IPS-20b (cell line): ENCODE data around the gene ARCN1.

Experiments used
- H3K27ac ChIP-seq: one replicate; pipeline ENCODE4 v1.5.1; 2013; ENCODE audit warnings: low read length
- H3K27me3 ChIP-seq: 2 replicates; pipeline ENCODE4 v1.6.1; 2013; ENCODE audit warnings: mild to moderate bottlenecking, low read length, inconsistent platforms; ENCODE audit not compliant: insufficient read depth
- H3K36me3 ChIP-seq: 2 replicates; pipeline ENCODE4 v1.6.1; 2013; ENCODE audit warnings: low read depth, mild to moderate bottlenecking, inconsistent platforms, low read length, moderate library complexity; ENCODE audit not compliant: insufficient read depth
- H3K4me1 ChIP-seq: 2 replicates; pipeline ENCODE4 v1.6.1; 2013; ENCODE audit warnings: mild to moderate bottlenecking, control low read depth, inconsistent platforms, low read length, moderate library complexity; ENCODE audit not compliant: insufficient read depth
- H3K4me3 ChIP-seq: 2 replicates; pipeline ENCODE4 v1.5.1; 2013; ENCODE audit warnings: mild to moderate bottlenecking, low read length, inconsistent platforms
- H3K9ac ChIP-seq: 2 replicates; pipeline ENCODE4 v1.6.1; 2013; ENCODE audit warnings: low read depth, mild to moderate bottlenecking, inconsistent platforms, low read length, moderate library complexity
- H3K9me3 ChIP-seq: 2 replicates; pipeline ENCODE4 v1.6.1; 2013; ENCODE audit warnings: mild to moderate bottlenecking, low read depth, low read length, inconsistent platforms; ENCODE audit not compliant: insufficient read depth

ARCN1 gene

DNA sequence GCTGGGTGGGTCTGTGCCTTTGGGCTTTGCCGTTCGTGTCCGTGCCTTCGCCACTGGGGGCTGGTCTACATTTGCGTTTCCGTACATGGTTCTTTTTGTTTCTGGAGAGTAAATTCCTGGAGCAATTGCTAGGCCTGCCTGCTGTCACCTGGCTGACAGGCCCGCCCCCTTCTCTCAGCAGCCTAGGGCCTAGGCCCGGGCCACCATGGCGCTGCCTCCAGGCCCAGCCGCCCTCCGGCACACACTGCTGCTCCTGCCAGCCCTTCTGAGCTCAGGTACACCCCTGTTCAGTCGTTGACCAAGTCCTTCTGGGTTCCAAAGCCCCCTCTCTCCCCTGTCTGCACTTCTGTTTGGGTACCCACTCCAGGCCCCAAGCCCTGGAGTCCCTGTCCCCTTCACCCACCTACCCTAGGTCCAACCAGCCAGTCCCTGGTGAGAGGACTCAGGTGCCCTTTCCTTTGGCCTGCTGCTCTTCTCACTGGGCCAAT lies 40.6 kb upstream of the ARCN1 start:
- Histone ChIP-seq H3K27me3 (peaks cover 11% of the 10 kb centered on the region; the same call in 1 of the 2 replicates), H3K9me3 (no peaks in the 10 kb centered on the region), H3K27ac (no peak overlapping the region), H3K4me1 (peaks cover 8% of the 10 kb centered on the region), H3K4me3 (peak overlapping the region; percentile 98), H3K9ac (peak overlapping the region; percentile 81; the same call in 1 of the 2 replicates), H3K36me3 (no peaks in the 10 kb centered on the region)

DNA sequence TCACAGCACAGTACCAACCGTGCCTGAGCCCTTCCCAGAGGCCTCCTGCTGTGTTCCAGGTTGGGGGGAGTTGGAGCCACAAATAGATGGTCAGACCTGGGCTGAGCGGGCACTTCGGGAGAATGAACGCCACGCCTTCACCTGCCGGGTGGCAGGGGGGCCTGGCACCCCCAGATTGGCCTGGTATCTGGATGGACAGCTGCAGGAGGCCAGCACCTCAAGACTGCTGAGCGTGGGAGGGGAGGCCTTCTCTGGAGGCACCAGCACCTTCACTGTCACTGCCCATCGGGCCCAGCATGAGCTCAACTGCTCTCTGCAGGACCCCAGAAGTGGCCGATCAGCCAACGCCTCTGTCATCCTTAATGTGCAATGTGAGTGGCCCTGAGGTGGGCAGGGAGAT lies 40.1 kb upstream of the ARCN1 start:
- Histone ChIP-seq H3K4me3 (peak overlapping the region; percentile 98), H3K36me3 (no peaks in the 10 kb centered on the region), H3K9ac (no peak overlapping the region), H3K9me3 (no peaks in the 10 kb centered on the region), H3K4me1 (peaks cover 8% of the 10 kb centered on the region), H3K27me3 (peaks cover 11% of the 10 kb centered on the region; the same call in 1 of the 2 replicates), H3K27ac (no peak overlapping the region)

DNA sequence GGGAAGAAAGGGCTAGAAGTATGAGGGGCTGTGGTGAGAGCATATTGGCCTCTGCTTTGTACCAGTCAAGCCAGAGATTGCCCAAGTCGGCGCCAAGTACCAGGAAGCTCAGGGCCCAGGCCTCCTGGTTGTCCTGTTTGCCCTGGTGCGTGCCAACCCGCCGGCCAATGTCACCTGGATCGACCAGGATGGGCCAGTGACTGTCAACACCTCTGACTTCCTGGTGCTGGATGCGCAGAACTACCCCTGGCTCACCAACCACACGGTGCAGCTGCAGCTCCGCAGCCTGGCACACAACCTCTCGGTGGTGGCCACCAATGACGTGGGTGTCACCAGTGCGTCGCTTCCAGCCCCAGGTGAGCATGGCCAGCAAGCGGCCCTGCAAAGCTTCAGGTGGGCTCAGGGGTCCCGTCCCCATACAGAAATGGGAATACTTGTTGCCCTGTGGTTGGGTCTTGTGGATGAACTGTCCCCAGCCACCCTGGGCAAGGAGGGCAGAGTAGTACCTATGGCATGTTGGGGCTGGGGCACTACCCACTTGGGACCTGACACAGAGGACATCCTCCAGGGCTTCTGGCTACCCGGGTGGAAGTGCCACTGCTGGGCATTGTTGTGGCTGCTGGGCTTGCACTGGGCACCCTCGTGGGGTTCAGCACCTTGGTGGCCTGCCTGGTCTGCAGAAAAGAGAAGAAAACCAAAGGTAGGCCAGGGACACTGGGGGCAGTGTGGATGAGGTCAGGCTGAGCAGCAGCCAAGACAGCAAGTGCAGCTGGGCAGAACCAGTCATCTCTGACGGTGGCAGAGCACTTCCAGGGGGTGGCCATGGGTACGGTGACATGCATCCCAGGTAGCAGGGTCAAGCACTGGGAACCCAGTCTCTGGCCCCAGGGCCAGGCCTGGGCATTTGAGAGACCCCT lies 39.1 kb upstream of the ARCN1 start:
- no peak overlapping the region for H3K27ac ChIP-seq

DNA sequence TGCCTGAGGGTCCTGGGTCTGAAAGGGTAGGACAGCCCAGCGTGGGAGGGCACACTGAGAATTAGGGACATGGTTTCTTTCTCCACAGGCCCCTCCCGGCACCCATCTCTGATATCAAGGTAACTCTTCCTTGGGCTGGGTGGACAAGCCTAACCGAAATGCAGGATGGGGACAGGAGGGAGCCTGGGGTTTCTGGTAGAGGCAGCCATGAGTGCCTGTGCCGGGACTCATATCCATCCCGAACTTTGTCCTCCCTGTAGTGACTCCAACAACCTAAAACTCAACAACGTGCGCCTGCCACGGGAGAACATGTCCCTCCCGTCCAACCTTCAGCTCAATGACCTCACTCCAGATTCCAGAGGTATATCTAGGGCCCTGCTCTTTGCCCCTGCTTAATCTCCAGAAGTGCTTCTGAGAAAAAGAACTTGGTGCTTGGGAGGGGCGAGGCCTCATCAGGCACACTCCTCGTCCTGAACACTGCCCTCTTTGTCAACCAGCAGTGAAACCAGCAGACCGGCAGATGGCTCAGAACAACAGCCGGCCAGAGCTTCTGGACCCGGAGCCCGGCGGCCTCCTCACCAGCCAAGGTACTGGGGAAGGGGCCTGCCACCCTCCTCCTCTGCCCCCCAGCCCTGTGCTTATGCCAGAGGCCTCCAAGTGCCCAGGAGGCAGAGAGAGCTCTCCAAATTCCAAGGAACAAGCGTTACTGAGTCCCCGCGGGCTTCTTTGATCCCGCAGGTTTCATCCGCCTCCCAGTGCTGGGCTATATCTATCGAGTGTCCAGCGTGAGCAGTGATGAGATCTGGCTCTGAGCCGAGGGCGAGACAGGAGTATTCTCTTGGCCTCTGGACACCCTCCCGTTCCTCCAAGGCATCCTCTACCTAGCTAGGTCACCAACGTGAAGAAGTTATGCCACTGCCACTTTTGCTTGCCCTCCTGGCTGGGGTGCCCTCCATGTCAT lies 38.2 kb upstream of the ARCN1 start:
- no peaks in the 10 kb centered on the region for H3K9me3 ChIP-seq

More for the DNA sequence above, 39.1 kb upstream of the ARCN1 start:
- Histone ChIP-seq H3K4me1 (peaks cover 8% of the 10 kb centered on the region), H3K9ac (no peak overlapping the region), H3K27me3 (peaks cover 11% of the 10 kb centered on the region; the same call in 1 of the 2 replicates), H3K4me3 (no peak overlapping the region), H3K9me3 (no peaks in the 10 kb centered on the region), H3K36me3 (no peaks in the 10 kb centered on the region)

DNA sequence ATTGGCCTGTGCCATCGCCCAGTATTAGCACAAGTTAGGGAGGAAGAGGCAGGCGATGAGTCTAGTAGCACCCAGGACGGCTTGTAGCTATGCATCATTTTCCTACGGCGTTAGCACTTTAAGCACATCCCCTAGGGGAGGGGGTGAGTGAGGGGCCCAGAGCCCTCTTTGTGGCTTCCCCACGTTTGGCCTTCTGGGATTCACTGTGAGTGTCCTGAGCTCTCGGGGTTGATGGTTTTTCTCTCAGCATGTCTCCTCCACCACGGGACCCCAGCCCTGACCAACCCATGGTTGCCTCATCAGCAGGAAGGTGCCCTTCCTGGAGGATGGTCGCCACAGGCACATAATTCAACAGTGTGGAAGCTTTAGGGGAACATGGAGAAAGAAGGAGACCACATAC lies 36.9 kb upstream of the ARCN1 start:
- no peak overlapping the region for H3K9ac ChIP-seq
- no peaks in the 10 kb centered on the region for H3K9me3 ChIP-seq
- H3K4me1 ChIP-seq = no peaks in the 10 kb centered on the region
- no peak overlapping the region for H3K4me3 ChIP-seq
- no peaks in the 10 kb centered on the region for H3K36me3 ChIP-seq
- no peak overlapping the region for H3K27ac ChIP-seq
- no peaks in the 10 kb centered on the region for H3K27me3 ChIP-seq

More for the DNA sequence above, 38.2 kb upstream of the ARCN1 start:
- Histone ChIP-seq H3K4me1 (peaks cover 8% of the 10 kb centered on the region), H3K9ac (no peak overlapping the region), H3K27me3 (peaks cover 11% of the 10 kb centered on the region; the same call in 1 of the 2 replicates), H3K27ac (no peak overlapping the region), H3K4me3 (no peak overlapping the region), H3K36me3 (no peaks in the 10 kb centered on the region)

DNA sequence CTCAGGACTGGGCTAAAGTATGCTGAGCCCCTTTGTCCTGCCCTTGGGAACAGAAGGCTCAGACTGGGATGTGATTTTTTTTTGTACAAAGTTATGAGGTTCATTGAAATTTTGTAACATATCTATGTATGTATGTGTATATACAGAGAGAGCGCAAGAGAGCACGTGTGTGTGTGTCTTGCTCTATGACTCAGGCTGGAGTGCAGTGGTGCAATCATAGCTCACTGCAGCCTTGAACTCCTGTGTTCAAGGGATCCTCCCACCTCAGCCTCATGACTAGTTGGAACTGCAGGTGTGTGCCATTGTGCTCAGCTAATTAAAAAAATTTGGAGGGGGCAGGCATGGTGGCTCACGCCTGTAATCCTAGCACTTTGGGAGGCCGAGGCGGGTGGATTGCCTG lies 35.5 kb upstream of the ARCN1 start:
- Histone ChIP-seq H3K27me3 (no peaks in the 10 kb centered on the region), H3K9me3 (no peaks in the 10 kb centered on the region), H3K4me1 (no peaks in the 10 kb centered on the region), H3K36me3 (no peaks in the 10 kb centered on the region), H3K27ac (no peak overlapping the region), H3K9ac (no peak overlapping the region), H3K4me3 (no peak overlapping the region)

DNA sequence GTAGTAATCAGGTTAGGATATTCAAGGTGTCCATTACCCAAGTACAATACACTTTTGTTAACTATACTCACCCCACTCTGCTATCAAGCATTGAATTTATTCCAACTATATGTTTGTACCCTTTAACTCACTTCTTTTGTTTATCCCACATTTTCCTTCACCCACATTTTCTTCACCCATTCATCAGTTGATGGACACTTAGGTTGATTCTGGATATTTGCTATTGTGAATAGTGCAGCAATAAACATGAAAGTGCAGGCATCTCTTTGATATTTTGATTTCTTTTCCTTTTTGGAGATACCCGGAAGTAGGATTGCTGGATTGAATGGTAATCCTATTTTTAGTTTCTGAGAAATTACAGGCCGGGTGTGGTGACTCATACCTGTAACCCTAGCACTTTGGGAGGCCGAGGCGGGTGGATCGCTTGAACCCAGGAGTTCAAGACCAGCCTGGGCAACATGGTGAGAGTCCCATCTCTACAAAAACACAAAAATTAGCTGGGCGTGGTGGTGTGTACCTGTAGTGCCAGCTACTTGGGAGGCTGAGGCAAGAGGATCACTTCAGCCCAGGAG lies 34.7 kb upstream of the ARCN1 start:
- no peak overlapping the region for H3K4me3 ChIP-seq
- no peak overlapping the region for H3K27ac ChIP-seq
- H3K27me3 ChIP-seq = no peaks in the 10 kb centered on the region
- H3K9me3 ChIP-seq = no peaks in the 10 kb centered on the region
- H3K36me3 ChIP-seq = no peaks in the 10 kb centered on the region
- H3K4me1 ChIP-seq = no peaks in the 10 kb centered on the region
- H3K9ac ChIP-seq = no peak overlapping the region

DNA sequence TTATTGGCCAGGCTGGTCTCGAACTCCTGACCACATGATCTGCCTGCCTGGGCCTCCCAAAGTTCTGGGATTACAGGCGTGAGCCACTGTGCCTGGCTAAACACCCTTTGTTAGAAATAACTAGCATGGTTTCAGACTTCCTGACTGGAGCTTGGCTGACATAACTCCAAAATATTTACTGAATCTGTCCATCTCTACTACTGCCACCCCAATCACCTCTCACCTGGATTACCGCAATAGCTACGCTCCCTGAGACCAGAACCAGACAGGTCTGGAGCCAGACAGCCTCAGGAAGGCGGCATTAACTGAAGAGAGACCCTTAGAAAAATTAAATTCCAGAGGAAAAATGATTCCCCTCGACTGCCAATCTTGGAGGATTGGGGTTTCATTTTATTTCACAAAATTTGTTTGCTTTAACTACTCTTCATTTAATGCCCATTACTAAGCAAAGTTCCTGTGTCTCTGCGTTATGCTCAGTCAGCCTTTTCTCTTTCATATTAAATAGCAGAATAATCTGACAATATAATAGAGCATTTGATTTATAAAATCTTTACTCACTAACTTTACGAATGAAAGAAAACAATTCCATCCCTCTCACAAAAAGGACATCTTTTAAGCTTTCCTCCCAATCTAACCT lies 28.1 kb upstream of the ARCN1 start:
- no peaks in the 10 kb centered on the region for H3K4me1 ChIP-seq
- no peak overlapping the region for H3K27ac ChIP-seq
- H3K9ac ChIP-seq = no peak overlapping the region
- H3K9me3 ChIP-seq = no peaks in the 10 kb centered on the region
- no peak overlapping the region for H3K4me3 ChIP-seq
- H3K27me3 ChIP-seq = no peaks in the 10 kb centered on the region
- H3K36me3 ChIP-seq = no peaks in the 10 kb centered on the region

DNA sequence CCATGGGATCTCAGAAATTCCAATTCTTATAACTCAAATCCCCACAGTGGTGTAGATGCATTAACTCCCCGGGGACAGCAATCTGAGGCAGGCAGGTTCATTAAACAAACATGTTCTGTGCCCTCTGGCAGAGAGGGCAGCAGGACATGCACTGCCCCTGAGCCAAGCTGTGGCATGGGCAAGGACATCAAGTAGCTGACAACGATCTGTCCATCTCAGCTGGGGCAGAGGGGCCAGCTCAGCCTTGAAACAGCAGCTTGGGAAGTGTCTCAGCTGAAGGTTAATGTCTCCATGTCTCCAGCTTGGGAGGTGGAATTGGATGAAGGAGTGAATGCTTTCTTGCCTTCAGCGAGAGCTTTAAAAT lies 27.6 kb upstream of the ARCN1 start:
- H3K9ac ChIP-seq = no peak overlapping the region
- H3K27ac ChIP-seq = no peak overlapping the region
- no peaks in the 10 kb centered on the region for H3K36me3 ChIP-seq
- no peaks in the 10 kb centered on the region for H3K27me3 ChIP-seq
- H3K4me1 ChIP-seq = no peaks in the 10 kb centered on the region
- H3K9me3 ChIP-seq = no peaks in the 10 kb centered on the region
- no peak overlapping the region for H3K4me3 ChIP-seq

DNA sequence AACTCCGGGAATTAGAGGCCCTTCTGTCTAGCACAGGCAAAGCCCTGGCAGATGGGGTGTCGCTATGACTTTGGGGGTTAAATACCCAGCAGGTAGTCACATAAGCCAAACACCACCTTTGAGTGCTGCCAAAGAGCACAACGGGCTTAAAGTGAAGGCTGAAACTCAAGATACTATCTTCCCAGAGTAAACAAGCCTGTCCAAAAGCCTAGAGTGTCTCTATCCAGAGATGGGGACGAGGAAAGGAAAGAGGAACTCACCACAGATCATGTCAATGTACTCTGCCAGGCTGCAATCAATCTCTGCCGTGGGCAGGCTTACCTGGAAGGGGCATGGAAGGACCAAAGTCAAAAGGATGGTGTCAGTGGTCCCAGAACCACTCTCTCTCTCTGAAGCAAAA lies 26.7 kb upstream of the ARCN1 start:
- H3K4me3 ChIP-seq = no peak overlapping the region
- H3K9ac ChIP-seq = no peak overlapping the region
- no peak overlapping the region for H3K27ac ChIP-seq
- no peaks in the 10 kb centered on the region for H3K27me3 ChIP-seq
- no peaks in the 10 kb centered on the region for H3K9me3 ChIP-seq
- H3K36me3 ChIP-seq = no peaks in the 10 kb centered on the region
- no peaks in the 10 kb centered on the region for H3K4me1 ChIP-seq

DNA sequence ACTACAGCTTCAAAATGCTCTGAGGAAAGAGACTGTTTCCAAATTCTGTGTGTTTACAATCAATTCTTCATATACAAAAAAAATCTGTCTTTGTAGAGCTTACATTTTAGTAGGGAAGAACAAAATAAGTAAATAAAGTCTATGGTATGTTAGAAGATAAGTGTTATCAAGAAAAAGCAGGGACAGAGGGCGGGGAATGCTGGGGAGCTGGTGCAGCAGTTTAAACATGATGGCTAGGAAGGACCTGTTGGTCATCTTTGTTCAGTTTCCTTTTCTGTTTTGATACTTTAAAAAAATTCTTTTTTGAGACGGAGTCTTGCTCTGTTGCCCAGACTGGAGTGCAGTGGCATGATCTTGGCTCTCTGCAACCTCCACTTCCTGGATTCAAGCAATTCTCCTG lies 25.1 kb upstream of the ARCN1 start:
- Histone ChIP-seq H3K4me3 (no peak overlapping the region), H3K9me3 (no peaks in the 10 kb centered on the region), H3K27me3 (no peaks in the 10 kb centered on the region), H3K9ac (no peak overlapping the region), H3K27ac (no peak overlapping the region), H3K4me1 (no peaks in the 10 kb centered on the region), H3K36me3 (peaks cover 6% of the 10 kb centered on the region; the same call in 1 of the 2 replicates)
